ENCODE measurements around the gene BICDL2. TPM values are rescaled to one million over a fixed set of nuclear protein-coding genes. Genes with fewer than 3 reads are reported as not detected.

Gene BICDL2
- total and polyA plus RNA-seq, 2 of the 4 experiments (the other 2 are of a cell fraction): 0.17 to 0.18 TPM

GRCh38 chr16:3049921-3050481 is 13.3 kb upstream of the BICDL2 start:
- no peak overlapping the region for H2AFZ ChIP-seq (replicated peaks; ENCODE audit: low read length, poor library complexity)
- intact Hi-C loops (cut with micrococcal nuclease): no loop called here
- TF ChIP-seq CEBPB (IDR thresholded peaks at IDR 0.05; ENCODE audit: low read depth, low read length) (no peak), POLR2A (IDR thresholded peaks at IDR 0.05; ENCODE audit: low read depth, low read length) (no peak), CHD1 (IDR thresholded peaks at IDR 0.05; ENCODE audit: low read depth, low read length) (no peak), FOS (IDR thresholded peaks at IDR 0.05; ENCODE audit: low read depth, low read length) (no peak), USF2 (IDR thresholded peaks at IDR 0.05; ENCODE audit: low read depth, low read length) (no peak), MAFK (IDR thresholded peaks at IDR 0.05; ENCODE audit: low read depth, low read length) (no peak), MXI1 (IDR thresholded peaks at IDR 0.05; ENCODE audit: borderline replicate concordance, low read depth, low read length) (no peak), RCOR1 (IDR thresholded peaks at IDR 0.05; ENCODE audit: insufficient replicate concordance, low read length) (no peak), SMC3 (IDR thresholded peaks at IDR 0.05; ENCODE audit: low read depth, low read length) (no peak), RFX5 (IDR thresholded peaks at IDR 0.05; ENCODE audit: low read depth, low read length) (no peak), MAZ (IDR thresholded peaks at IDR 0.05; ENCODE audit: borderline replicate concordance, low read depth, low read length) (no peak), BHLHE40 (IDR thresholded peaks at IDR 0.05; ENCODE audit: low read depth, low read length) (no peak), RAD21 (IDR thresholded peaks at IDR 0.05; ENCODE audit: low read length) (no peak), CTCF (conservative IDR thresholded peaks at IDR 0.05; ENCODE audit: low read depth, low read length) (no peak), NFE2L2 (IDR thresholded peaks at IDR 0.05; ENCODE audit: low read depth, low read length) (no peak)
- H3K4me3 ChIP-seq (ENCODE audit: insufficient read depth, low read depth, low read length): no peak overlapping the region
- no peaks in the 10 kb centered on the region; the same call in 1 of the 2 replicates for H3K9me3 ChIP-seq (ENCODE audit: control insufficient read depth, insufficient read depth, low read length)
- H2BK5ac ChIP-seq (ENCODE audit: low read depth, low read length, poor library complexity, severe bottlenecking): no peak overlapping the region
- H3K23ac ChIP-seq (ENCODE audit: low read depth, low read length): no peak overlapping the region
- POLR2A ChIA-PET (ENCODE audit: unreplicated experiment): no interaction called here
- no peak overlapping the region for H3K4me2 ChIP-seq (ENCODE audit: low read depth, low read length)
- H2BK20ac ChIP-seq (ENCODE audit: low read depth, low read length): no peak overlapping the region
- H2BK15ac ChIP-seq (ENCODE audit: low read depth, low read length): no peak overlapping the region
- in situ Hi-C loops (cut with MboI; ENCODE audit: low sequenced_read_pairs): no loop called here
- no peak overlapping the region for H4K8ac ChIP-seq (ENCODE audit: low read depth in 2 of 2, low read length in 2 of 2)
- H3K14ac ChIP-seq (replicated peaks; ENCODE audit: low read depth, low read length): no peak overlapping the region
- no peak overlapping the region for H3K9ac ChIP-seq (ENCODE audit: low read depth, low read length)
- CTCF ChIA-PET: no interaction called here
- H3K36me3 ChIP-seq (ENCODE audit: control insufficient read depth, insufficient read depth, low read length): no peaks in the 10 kb centered on the region
- peaks cover 3% of the 10 kb centered on the region; the same call in 1 of the 2 replicates for H3K9me1 ChIP-seq (ENCODE audit: insufficient read depth, low read length)
- H4K91ac ChIP-seq (ENCODE audit: insufficient read depth, low read depth, low read length): no peak overlapping the region
- H2AK9ac ChIP-seq (replicated peaks; ENCODE audit: low read depth, low read length, poor library complexity): no peak overlapping the region
- ATAC-seq (ENCODE audit: low read depth) (no peak), DNase-seq (no peak)
- no peak overlapping the region for H3K27ac ChIP-seq (ENCODE audit: insufficient read depth, low read length)
- H3K4ac ChIP-seq (ENCODE audit: low read depth, low read length): no peak overlapping the region
- no peaks in the 10 kb centered on the region for H3K79me1 ChIP-seq (ENCODE audit: low read depth in 1 of 2, low read length in 2 of 2)
- 76% methylated on average over 16 of the region's 26 CpGs; no CpG with 5 or more reads in 1 of the 2 experiments for WGBS, 2 experiments (ENCODE audit: extremely low coverage in 2 of 2, insufficient read length in 1 of 2)
- H3K56ac ChIP-seq (ENCODE audit: extremely low read depth, insufficient read depth, low read length): no peak overlapping the region
- dilution Hi-C loops (cut with HindIII; ENCODE audit: low sequenced_read_pairs, unreplicated experiment): no loop called here
- peaks cover 52% of the 10 kb centered on the region for H3K27me3 ChIP-seq (ENCODE audit: control insufficient read depth, insufficient read depth, low read length)
- H2AK5ac ChIP-seq (ENCODE audit: low read depth, low read length): no peak overlapping the region
- no peak overlapping the region for H2BK120ac ChIP-seq (ENCODE audit: low read depth, low read length)
- no peak overlapping the region for H3K18ac ChIP-seq (ENCODE audit: low read depth, low read length)
- no peaks in the 10 kb centered on the region; the same call in 1 of the 2 replicates for H3K4me1 ChIP-seq (ENCODE audit: control insufficient read depth, insufficient read depth, low read length)
- no TSS peak for BruUV-seq (replicated peaks)
- no peak overlapping the region for H4K5ac ChIP-seq (ENCODE audit: low read depth, low read length)
- H4K20me1 ChIP-seq (ENCODE audit: insufficient read depth, low read length): no peaks in the 10 kb centered on the region

Data from IMR-90 (cell line).